ENCODE data around the gene UNG.

- no peak for TF ChIP-seq CTCF (IDR thresholded peaks at IDR 0.05)
- no peak for TF ChIP-seq POLR2AphosphoS5 (IDR thresholded peaks at IDR 0.05)
- no peak for TF ChIP-seq EP300 (IDR thresholded peaks at IDR 0.05)
Measured at GRCh38 chr12:109064143-109064542, 33.3 kb upstream of the UNG start.

Measured in upper lobe of left lung (tissue), 4 donors.